GM18861 (cell line): ENCODE data around the gene DOCK1.
"Not testable (repeated sequence)": the region's sequence is repeated elsewhere in the genome, so short reads cannot be mapped to it uniquely, and the experiment has no call there.

Experiments used
- ATAC-seq: cut with Tn5 transposase; IDR thresholded peaks from one replicate; pipeline ENCODE4 v1.9.1; 2021; ENCODE audit not compliant: unreplicated experiment

The DOCK1 gene

GRCh38 chr10:126924180-126924914 is 19.1 kb downstream of the DOCK1 start:
- no peak for ATAC-seq

GRCh38 chr10:126924915-126925300 is 19.7 kb downstream of the DOCK1 start:
- ATAC-seq: no peak

GRCh38 chr10:126926568-126926967 is 21.3 kb downstream of the DOCK1 start:
- ATAC-seq: no peak

- no peak for ATAC-seq
These were observed 22.6 kb downstream of the DOCK1 start for GRCh38 chr10:126927799-126928198.

GRCh38 chr10:126928274-126928673 is 23.0 kb downstream of the DOCK1 start:
- no peak for ATAC-seq

GRCh38 chr10:126929391-126929790 is 24.2 kb downstream of the DOCK1 start:
- ATAC-seq: no peak

- no peak for ATAC-seq
These were observed 25.1 kb downstream of the DOCK1 start for GRCh38 chr10:126930131-126930882.

- ATAC-seq: no peak
These were observed 25.8 kb downstream of the DOCK1 start for GRCh38 chr10:126930883-126931503.

- no peak for ATAC-seq
These were observed 26.3 kb downstream of the DOCK1 start for GRCh38 chr10:126931544-126931943.

GRCh38 chr10:126932516-126932915 is 27.3 kb downstream of the DOCK1 start:
- no peak for ATAC-seq

- ATAC-seq: no peak
These were observed 27.9 kb downstream of the DOCK1 start for GRCh38 chr10:126933116-126933515.

GRCh38 chr10:126935263-126935946 is 30.2 kb downstream of the DOCK1 start:
- no peak for ATAC-seq

GRCh38 chr10:126937026-126937425 is 31.8 kb downstream of the DOCK1 start:
- ATAC-seq: no peak

GRCh38 chr10:126938121-126938520 is 32.9 kb downstream of the DOCK1 start:
- not testable (repeated sequence) for ATAC-seq

- ATAC-seq: no peak
These were observed 34.5 kb downstream of the DOCK1 start for GRCh38 chr10:126939706-126940105.

- no peak for ATAC-seq
These were observed 35.6 kb downstream of the DOCK1 start for GRCh38 chr10:126940670-126941310.

GRCh38 chr10:126944191-126944590 is 39.0 kb downstream of the DOCK1 start:
- ATAC-seq: no peak

- no peak for ATAC-seq
These were observed 40.3 kb downstream of the DOCK1 start for GRCh38 chr10:126945351-126946030.

GRCh38 chr10:126946746-126947145 is 41.5 kb downstream of the DOCK1 start:
- ATAC-seq: no peak
